Astrocyte (in vitro differentiated cells and primary cell): Measurements from ENCODE around the gene C14orf93.

Experiments
- EZH2 ChIP-seq: IDR thresholded peaks from 2 replicates; pipeline ENCODE4 v1.6.1; 2012; ENCODE audit warnings: mild to moderate bottlenecking, low read length, inconsistent platforms; ENCODE audit not compliant: insufficient read depth
- TF ChIP-seq, protein P1 (sequence below): IDR thresholded peaks from 2 replicates; pipeline ENCODE4 v1.5.1; 2011; ENCODE audit warnings: low read depth, mild to moderate bottlenecking, inconsistent platforms, low read length, moderate library complexity; ENCODE audit not compliant: insufficient read depth

DNA sequence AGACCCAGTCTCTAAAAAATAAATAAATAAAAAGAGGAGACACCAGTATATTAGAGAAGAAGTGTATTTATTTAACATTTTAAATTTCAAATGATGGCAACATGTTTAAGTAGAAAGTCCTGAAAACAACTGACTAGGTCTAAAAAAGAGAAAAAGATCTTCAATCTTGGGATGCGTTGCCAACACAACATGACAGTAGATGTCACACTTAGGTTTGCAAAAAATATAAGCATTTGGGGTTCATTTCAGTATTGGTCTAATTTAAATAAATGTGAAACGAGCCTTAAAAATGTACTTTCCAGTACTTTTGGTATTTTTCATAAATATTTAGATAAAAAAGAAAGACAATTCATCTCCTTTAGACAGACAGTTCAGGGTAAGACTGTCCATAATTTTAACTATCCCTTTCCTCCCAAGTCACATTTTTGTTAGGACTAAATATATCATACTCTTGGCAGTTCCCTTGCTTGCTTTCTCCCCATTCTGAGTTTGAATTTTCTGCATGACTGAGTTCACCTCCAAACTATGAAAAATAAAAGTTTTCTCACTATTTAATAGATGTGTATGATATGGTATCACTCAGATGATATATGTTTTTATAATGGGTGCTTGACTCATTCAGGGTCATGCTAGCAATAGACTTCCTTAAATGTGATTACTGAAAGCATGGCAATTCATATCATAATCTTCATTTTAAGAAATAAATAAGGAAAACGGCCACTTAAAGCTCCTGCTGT is 4.3 kb downstream of the C14orf93 start:
- TF ChIP-seq, protein P1, sequence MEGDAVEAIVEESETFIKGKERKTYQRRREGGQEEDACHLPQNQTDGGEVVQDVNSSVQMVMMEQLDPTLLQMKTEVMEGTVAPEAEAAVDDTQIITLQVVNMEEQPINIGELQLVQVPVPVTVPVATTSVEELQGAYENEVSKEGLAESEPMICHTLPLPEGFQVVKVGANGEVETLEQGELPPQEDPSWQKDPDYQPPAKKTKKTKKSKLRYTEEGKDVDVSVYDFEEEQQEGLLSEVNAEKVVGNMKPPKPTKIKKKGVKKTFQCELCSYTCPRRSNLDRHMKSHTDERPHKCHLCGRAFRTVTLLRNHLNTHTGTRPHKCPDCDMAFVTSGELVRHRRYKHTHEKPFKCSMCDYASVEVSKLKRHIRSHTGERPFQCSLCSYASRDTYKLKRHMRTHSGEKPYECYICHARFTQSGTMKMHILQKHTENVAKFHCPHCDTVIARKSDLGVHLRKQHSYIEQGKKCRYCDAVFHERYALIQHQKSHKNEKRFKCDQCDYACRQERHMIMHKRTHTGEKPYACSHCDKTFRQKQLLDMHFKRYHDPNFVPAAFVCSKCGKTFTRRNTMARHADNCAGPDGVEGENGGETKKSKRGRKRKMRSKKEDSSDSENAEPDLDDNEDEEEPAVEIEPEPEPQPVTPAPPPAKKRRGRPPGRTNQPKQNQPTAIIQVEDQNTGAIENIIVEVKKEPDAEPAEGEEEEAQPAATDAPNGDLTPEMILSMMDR: no peak
- no peak for TF ChIP-seq EZH2
